OCI-LY1 (cell line): ENCODE measurements around the gene NIPSNAP2.

ENCODE experiments used
- H2AFZ ChIP-seq: fragments of 200-600 bp; sonication (generic), shearing (Covaris generic); 2 replicates; pipeline ENCODE4 v1.6.0; 2014; ENCODE audit warnings: antibody characterized with exemption, mild to moderate bottlenecking, low read length
- H3F3A ChIP-seq: fragments of 200-600 bp; sonication (generic), shearing (Covaris generic); 2 replicates; pipeline ENCODE4 v1.6.0; 2014; ENCODE audit warnings: mild to moderate bottlenecking, antibody characterized with exemption, low read length, moderate library complexity; ENCODE audit not compliant: insufficient read depth
- H3K27ac ChIP-seq: fragments of 200-600 bp; sonication (generic); 2 replicates; pipeline ENCODE4 v1.5.1; 2014; ENCODE audit warnings: low read length, mixed run types, mild to moderate bottlenecking, low read depth; ENCODE audit not compliant: poor library complexity, severe bottlenecking
- H3K27me3 ChIP-seq: fragments of 200-600 bp; sonication (generic); 2 replicates; pipeline ENCODE4 v1.6.0; 2014; ENCODE audit warnings: antibody characterized with exemption, mild to moderate bottlenecking, low read length, moderate library complexity; ENCODE audit not compliant: insufficient read depth
- H3K36me3 ChIP-seq: fragments of 200-600 bp; sonication (generic); 2 replicates; pipeline ENCODE4 v1.6.1; 2014; ENCODE audit warnings: mild to moderate bottlenecking, antibody characterized with exemption, low read length, moderate library complexity, mixed read lengths; ENCODE audit not compliant: insufficient read depth
- H3K4me1 ChIP-seq: fragments of 200-600 bp; sonication (generic); 2 replicates; pipeline ENCODE4 v1.5.1; 2014; ENCODE audit warnings: mild to moderate bottlenecking, low read length, moderate library complexity; ENCODE audit not compliant: insufficient read depth, severe bottlenecking
- H3K4me2 ChIP-seq: fragments of 200-600 bp; sonication (generic), shearing (Covaris generic); 2 replicates; pipeline ENCODE4 v1.6.1; 2014; ENCODE audit warnings: low read length
- H3K4me3 ChIP-seq: fragments of 200-600 bp; sonication (generic); 2 replicates; pipeline ENCODE4 v1.5.1; 2014; ENCODE audit warnings: low read length, low read depth, mild to moderate bottlenecking, mixed read lengths; ENCODE audit not compliant: poor library complexity, severe bottlenecking
- H3K79me2 ChIP-seq: fragments of 200-600 bp; shearing (Covaris generic); 2 replicates; pipeline ENCODE4 v1.6.1; 2016; ENCODE audit warnings: mixed run types, low read length, mixed read lengths; ENCODE audit not compliant: insufficient read depth
- H3K9ac ChIP-seq: fragments of 200-600 bp; sonication (generic), shearing (Covaris generic); 2 replicates; pipeline ENCODE4 v1.6.1; 2014; ENCODE audit warnings: mild to moderate bottlenecking, low read length, mixed read lengths
- H3K9me2 ChIP-seq: fragments of 200-600 bp; sonication (generic), shearing (Covaris generic); 2 replicates; pipeline ENCODE4 v1.6.1; 2014; ENCODE audit warnings: low read depth, mild to moderate bottlenecking, low read length, mixed read lengths
- H3K9me3 ChIP-seq: fragments of 200-600 bp; shearing (Covaris generic); 2 replicates; pipeline ENCODE4 v1.6.1; 2014; ENCODE audit warnings: low read length, mixed read lengths
- H4K20me1 ChIP-seq: fragments of 200-600 bp; sonication (generic), shearing (Covaris generic); 2 replicates; pipeline ENCODE4 v1.6.0; 2016; ENCODE audit warnings: mild to moderate bottlenecking, low read length; ENCODE audit not compliant: insufficient read depth
- EZH2 ChIP-seq: fragments of 200-600 bp; sonication (generic), shearing (Covaris generic); IDR thresholded peaks from 2 replicates; pipeline ENCODE4 v1.8.0; 2017; ENCODE audit warnings: borderline replicate concordance, mixed run types, mild to moderate bottlenecking, antibody characterized with exemption, low read length, moderate library complexity, mixed read lengths
- TF ChIP-seq, protein P1 (sequence below): fragments of 200-600 bp; sonication (generic), shearing (Covaris generic); IDR thresholded peaks from 2 replicates; pipeline ENCODE4 v1.5.1; 2017; ENCODE audit warnings: mild to moderate bottlenecking, antibody characterized with exemption, low read length, moderate library complexity, mixed read lengths

Gene NIPSNAP2

DNA sequence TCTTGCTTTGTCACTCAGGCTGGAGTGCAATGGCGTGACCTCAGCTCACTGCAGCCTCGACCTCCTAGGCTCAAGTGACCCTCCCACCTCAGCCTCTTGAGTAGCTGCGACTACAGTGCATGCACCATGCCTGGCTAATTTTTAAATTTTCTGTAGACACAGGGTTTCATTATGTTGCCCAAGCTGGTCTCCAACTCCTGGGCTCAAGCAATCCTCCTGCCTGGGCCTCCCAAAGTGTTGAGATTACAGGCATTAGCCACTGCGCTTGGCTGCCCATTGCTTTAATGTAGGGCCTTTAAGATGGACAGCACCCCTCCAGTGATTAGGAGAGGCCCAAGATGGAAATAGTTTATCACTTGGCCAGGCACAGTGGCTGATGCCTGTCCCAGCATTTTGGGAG is 39.4 kb downstream of the NIPSNAP2 start:
- H3K9ac ChIP-seq: no peak overlapping the region
- no peaks in the 10 kb centered on the region for H3K27me3 ChIP-seq
- no peak overlapping the region for H2AFZ ChIP-seq
- H3K4me2 ChIP-seq: no peak overlapping the region
- TF ChIP-seq EZH2: no peak
- TF ChIP-seq, protein P1, sequence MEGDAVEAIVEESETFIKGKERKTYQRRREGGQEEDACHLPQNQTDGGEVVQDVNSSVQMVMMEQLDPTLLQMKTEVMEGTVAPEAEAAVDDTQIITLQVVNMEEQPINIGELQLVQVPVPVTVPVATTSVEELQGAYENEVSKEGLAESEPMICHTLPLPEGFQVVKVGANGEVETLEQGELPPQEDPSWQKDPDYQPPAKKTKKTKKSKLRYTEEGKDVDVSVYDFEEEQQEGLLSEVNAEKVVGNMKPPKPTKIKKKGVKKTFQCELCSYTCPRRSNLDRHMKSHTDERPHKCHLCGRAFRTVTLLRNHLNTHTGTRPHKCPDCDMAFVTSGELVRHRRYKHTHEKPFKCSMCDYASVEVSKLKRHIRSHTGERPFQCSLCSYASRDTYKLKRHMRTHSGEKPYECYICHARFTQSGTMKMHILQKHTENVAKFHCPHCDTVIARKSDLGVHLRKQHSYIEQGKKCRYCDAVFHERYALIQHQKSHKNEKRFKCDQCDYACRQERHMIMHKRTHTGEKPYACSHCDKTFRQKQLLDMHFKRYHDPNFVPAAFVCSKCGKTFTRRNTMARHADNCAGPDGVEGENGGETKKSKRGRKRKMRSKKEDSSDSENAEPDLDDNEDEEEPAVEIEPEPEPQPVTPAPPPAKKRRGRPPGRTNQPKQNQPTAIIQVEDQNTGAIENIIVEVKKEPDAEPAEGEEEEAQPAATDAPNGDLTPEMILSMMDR: no peak
- H3K4me1 ChIP-seq: peaks cover 12% of the 10 kb centered on the region
- no peaks in the 10 kb centered on the region for H3K9me2 ChIP-seq
- H3K79me2 ChIP-seq: no peaks in the 10 kb centered on the region
- H4K20me1 ChIP-seq: no peaks in the 10 kb centered on the region
- no peak overlapping the region for H3K4me3 ChIP-seq
- no peaks in the 10 kb centered on the region for H3F3A ChIP-seq
- peaks cover 7% of the 10 kb centered on the region; the same call in 1 of the 2 replicates for H3K36me3 ChIP-seq
- H3K27ac ChIP-seq: no peak overlapping the region
- no peaks in the 10 kb centered on the region for H3K9me3 ChIP-seq

GRCh38 chr7:56007167-56007652 is 42.8 kb downstream of the NIPSNAP2 start:
- H3K9me2 ChIP-seq: no peaks in the 10 kb centered on the region
- peaks cover 12% of the 10 kb centered on the region for H3K4me1 ChIP-seq
- peaks cover 22% of the 10 kb centered on the region; the same call in 1 of the 2 replicates for H3K36me3 ChIP-seq
- H4K20me1 ChIP-seq: no peaks in the 10 kb centered on the region
- no peak overlapping the region for H3K27ac ChIP-seq
- H3K4me3 ChIP-seq: no peak overlapping the region
- no peak overlapping the region for H3K9ac ChIP-seq
- no peaks in the 10 kb centered on the region for H3K79me2 ChIP-seq
- H3F3A ChIP-seq: no peaks in the 10 kb centered on the region
- H3K9me3 ChIP-seq: no peaks in the 10 kb centered on the region
- H2AFZ ChIP-seq: no peak overlapping the region
- H3K27me3 ChIP-seq: no peaks in the 10 kb centered on the region
- no peak overlapping the region for H3K4me2 ChIP-seq
- TF ChIP-seq, protein P1: no peak
- TF ChIP-seq EZH2: no peak

- Histone ChIP-seq H4K20me1 (no peaks in the 10 kb centered on the region), H3K9me2 (no peaks in the 10 kb centered on the region), H3K4me1 (peaks cover 12% of the 10 kb centered on the region), H3K9ac (no peak overlapping the region), H2AFZ (no peak overlapping the region), H3K27me3 (no peaks in the 10 kb centered on the region), H3K36me3 (peaks cover 23% of the 10 kb centered on the region; the same call in 1 of the 2 replicates), H3K4me2 (no peak overlapping the region), H3K27ac (no peak overlapping the region), H3K79me2 (no peaks in the 10 kb centered on the region), H3F3A (no peaks in the 10 kb centered on the region), H3K9me3 (no peaks in the 10 kb centered on the region), H3K4me3 (no peak overlapping the region)
- TF ChIP-seq EZH2: no peak
- TF ChIP-seq, protein P1: no peak
Measured at GRCh38 chr7:56007891-56008290, 43.5 kb downstream of the NIPSNAP2 start.
